ENCODE data around the gene TOP1. TPM values are rescaled to one million over a fixed set of nuclear protein-coding genes. Genes with fewer than 3 reads are reported as not detected.

Gene TOP1
- total and polyA plus RNA-seq, 9 of the 15 experiments (the other 6 are each of a cell fraction or from before 2014, with no cell fraction given): 26.4 to 127 (median 39.6) TPM

- no peak for TF ChIP-seq MBD2 (IDR thresholded peaks at IDR 0.05; ENCODE audit: borderline replicate concordance, low read depth)
- no peak for TF ChIP-seq XRCC3 (IDR thresholded peaks at IDR 0.05)
- TF ChIP-seq KLF6 (CRISPR knock-in tag; IDR thresholded peaks at IDR 0.05; ENCODE audit: borderline replicate concordance): no peak
- TF ChIP-seq ARID1B (IDR thresholded peaks at IDR 0.05): peak; percentile 85
- no peak for TF ChIP-seq ZKSCAN3 (CRISPR knock-in tag; IDR thresholded peaks at IDR 0.05)
- no peak for TF ChIP-seq EGR1 (conservative IDR thresholded peaks at IDR 0.05)
- 0 out of 2 replicates have a peak, but pooled peaks have one; percentile 8 for TF ChIP-seq EHMT2 (IDR thresholded peaks at IDR 0.05)
- TF ChIP-seq, protein P1, sequence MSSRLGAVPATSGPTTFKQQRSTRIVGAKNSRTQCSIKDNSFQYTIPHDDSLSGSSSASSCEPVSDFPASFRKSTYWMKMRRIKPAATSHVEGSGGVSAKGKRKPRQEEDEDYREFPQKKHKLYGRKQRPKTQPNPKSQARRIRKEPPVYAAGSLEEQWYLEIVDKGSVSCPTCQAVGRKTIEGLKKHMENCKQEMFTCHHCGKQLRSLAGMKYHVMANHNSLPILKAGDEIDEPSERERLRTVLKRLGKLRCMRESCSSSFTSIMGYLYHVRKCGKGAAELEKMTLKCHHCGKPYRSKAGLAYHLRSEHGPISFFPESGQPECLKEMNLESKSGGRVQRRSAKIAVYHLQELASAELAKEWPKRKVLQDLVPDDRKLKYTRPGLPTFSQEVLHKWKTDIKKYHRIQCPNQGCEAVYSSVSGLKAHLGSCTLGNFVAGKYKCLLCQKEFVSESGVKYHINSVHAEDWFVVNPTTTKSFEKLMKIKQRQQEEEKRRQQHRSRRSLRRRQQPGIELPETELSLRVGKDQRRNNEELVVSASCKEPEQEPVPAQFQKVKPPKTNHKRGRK (tag; IDR thresholded peaks at IDR 0.05): no peak
- 0 out of 2 replicates have a peak, but pooled peaks have one; percentile 25 for TF ChIP-seq ZNF175 (CRISPR knock-in tag; IDR thresholded peaks at IDR 0.05; ENCODE audit: low read depth)
- no peak for TF ChIP-seq ZNF3 (CRISPR knock-in tag; IDR thresholded peaks at IDR 0.05)
- TF ChIP-seq ZBTB2 (IDR thresholded peaks at IDR 0.05): no peak
- TF ChIP-seq, protein P2, sequence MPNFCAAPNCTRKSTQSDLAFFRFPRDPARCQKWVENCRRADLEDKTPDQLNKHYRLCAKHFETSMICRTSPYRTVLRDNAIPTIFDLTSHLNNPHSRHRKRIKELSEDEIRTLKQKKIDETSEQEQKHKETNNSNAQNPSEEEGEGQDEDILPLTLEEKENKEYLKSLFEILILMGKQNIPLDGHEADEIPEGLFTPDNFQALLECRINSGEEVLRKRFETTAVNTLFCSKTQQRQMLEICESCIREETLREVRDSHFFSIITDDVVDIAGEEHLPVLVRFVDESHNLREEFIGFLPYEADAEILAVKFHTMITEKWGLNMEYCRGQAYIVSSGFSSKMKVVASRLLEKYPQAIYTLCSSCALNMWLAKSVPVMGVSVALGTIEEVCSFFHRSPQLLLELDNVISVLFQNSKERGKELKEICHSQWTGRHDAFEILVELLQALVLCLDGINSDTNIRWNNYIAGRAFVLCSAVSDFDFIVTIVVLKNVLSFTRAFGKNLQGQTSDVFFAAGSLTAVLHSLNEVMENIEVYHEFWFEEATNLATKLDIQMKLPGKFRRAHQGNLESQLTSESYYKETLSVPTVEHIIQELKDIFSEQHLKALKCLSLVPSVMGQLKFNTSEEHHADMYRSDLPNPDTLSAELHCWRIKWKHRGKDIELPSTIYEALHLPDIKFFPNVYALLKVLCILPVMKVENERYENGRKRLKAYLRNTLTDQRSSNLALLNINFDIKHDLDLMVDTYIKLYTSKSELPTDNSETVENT (CRISPR knock-in tag; IDR thresholded peaks at IDR 0.05): no peak
- TF ChIP-seq, protein P3, sequence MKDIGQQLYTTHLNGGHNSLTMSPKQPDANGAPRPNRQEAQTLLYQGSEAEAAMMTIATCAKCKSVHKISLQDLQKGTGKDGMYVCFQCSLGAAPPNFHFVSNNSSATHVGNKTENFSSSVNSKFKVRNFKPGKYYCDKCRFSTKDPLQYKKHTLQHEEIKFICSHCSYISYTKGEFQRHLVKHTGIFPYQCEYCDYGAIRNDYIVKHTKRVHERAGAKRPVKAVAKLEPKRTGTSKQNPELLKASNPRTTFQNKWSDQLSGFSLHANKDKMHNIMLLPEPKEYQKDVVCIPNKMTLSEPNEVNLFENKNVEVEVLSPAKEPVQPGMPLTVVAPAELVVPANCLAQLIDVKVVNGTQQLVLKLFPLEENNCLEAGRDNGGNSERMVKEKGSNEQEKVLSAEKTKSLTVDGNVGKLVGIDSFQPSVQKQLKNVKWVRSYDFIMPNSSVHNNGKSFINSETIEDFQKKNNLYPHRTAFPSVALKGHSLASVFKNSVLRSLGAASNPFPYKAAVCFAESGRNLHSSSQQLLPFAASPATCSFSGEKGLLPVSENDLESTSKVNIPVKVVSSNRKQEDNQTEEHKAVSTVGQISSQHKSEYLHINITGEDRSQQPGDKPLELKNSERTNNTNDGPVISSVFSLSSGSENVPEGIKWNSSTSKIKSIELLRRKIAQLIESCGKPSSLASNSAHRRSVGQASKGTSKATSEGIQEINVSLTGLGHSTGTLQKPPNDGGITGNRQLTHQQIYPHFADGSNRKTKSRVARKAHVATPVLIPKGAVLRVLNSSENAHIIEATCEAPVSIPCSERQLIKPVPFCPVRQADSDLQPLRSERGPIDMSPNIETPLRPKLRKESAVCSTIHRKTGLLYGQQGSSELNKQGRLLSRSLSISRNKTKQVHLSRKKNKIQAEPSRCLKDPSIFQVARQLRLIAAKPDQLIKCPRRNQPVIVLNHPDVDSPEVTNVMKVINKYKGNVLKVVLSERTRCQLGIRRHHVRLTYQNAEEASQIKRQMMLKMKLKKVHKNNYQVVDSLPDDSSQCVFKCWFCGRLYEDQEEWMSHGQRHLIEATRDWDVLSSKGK (CRISPR knock-in tag; IDR thresholded peaks at IDR 0.05): no peak
- no peak for TF ChIP-seq ZFX (CRISPR knock-in tag; IDR thresholded peaks at IDR 0.05)
- TF ChIP-seq STAT5B (CRISPR knock-in tag; IDR thresholded peaks at IDR 0.05): no peak
- no peak for TF ChIP-seq ZNF324 (CRISPR knock-in tag; IDR thresholded peaks at IDR 0.05)
- no peak for TF ChIP-seq FOXK1 (CRISPR knock-in tag; IDR thresholded peaks at IDR 0.05; ENCODE audit: borderline replicate concordance)
Measured at GRCh38 chr20:41048461-41049301, 20.1 kb downstream of the TOP1 start (continued).
